Activated B cell treated with CpG ODN at 0.5 μM for 24 hours (primary cell): Measurements from ENCODE around the gene PRB4. TPM values are rescaled to one million over a fixed set of nuclear protein-coding genes. Genes with fewer than 3 reads are reported as not detected.
"Not testable (repeated sequence)": the region's sequence is repeated elsewhere in the genome, so short reads cannot be mapped to it uniquely, and the experiment has no call there.

Experiments
- ATAC-seq: fragments of 200-7000 bp; cut with Tn5 transposase; one replicate; pipeline ENCODE4 v1.10.0; 2021; ENCODE audit warnings: low read depth, mild to moderate bottlenecking, moderate library complexity
- CTCF ChIA-PET: fragments of 350-600 bp; sonication (Branson Sonifier 250); formaldehyde crosslinking; loops from one replicate; lab custom pipeline; 2021; ENCODE audit warnings: antibody characterized with exemption; lab: Charles Lee
- POLR2A ChIA-PET: fragments of 350-600 bp; sonication (Branson Sonifier 250); formaldehyde crosslinking; loops from one replicate; lab custom pipeline; 2021; ENCODE audit warnings: antibody characterized with exemption; lab: Charles Lee
- DNase-seq: peaks from one replicate; pipeline ENCODE4 v3.0.0; 2022
- H3K27ac Mint-ChIP-seq: one replicate; pipeline ENCODE4 v1.8.0; 2020; ENCODE audit warnings: mixed read lengths
- H3K27me3 Mint-ChIP-seq: one replicate; pipeline ENCODE4 v1.8.0; 2021; ENCODE audit warnings: mixed read lengths
- H3K36me3 Mint-ChIP-seq: one replicate; pipeline ENCODE4 v1.8.0; 2021; ENCODE audit warnings: low read depth, mixed read lengths
- H3K4me1 Mint-ChIP-seq: one replicate; pipeline ENCODE4 v1.8.0; 2021; ENCODE audit warnings: mixed read lengths
- H3K4me3 Mint-ChIP-seq: one replicate; pipeline ENCODE4 v1.8.0; 2020; ENCODE audit warnings: mild to moderate bottlenecking, mixed read lengths
- H3K9me3 Mint-ChIP-seq: one replicate; pipeline ENCODE4 v1.8.0; 2020; ENCODE audit warnings: mixed read lengths
- CTCF ChIP-seq: fragments of 200-600 bp; IDR thresholded peaks from one replicate; pipeline ENCODE4 v1.8.0; 2022; ENCODE audit warnings: antibody characterized with exemption, mild to moderate bottlenecking
- intact Hi-C: fragments of 100-400 bp; cut with micrococcal nuclease; formaldehyde crosslinking; loops from one replicate; pipeline ENCODE4 v1.15.1; 2024
- total RNA-seq: library from RNA; stranded (reverse); gene quantifications from 2 replicates; pipeline ENCODE4 v1.2.3, GENCODE V29; 2022

The PRB4 gene
- total RNA-seq: not detected in 2 replicates

GRCh38 chr12:11310336-11310735 is at the start of gene PRB4:
TSS of gene PRB4 (minus strand) at chr12:11310436. CDS start at chr12:11310398, 38 bp downstream.
- no peaks in the 10 kb centered on the region for H3K36me3 Mint-ChIP-seq
- H3K27ac Mint-ChIP-seq: no peak within 1 kb of the TSS
- H3K9me3 Mint-ChIP-seq: peaks cover 3% of the 10 kb centered on the region
- intact Hi-C loops: no loop called here
- H3K4me3 Mint-ChIP-seq: no peak within 1 kb of the TSS
- H3K27me3 Mint-ChIP-seq: no peaks in the 10 kb centered on the region
- ATAC-seq (no peak), DNase-seq (no peak)
- POLR2A ChIA-PET: no interaction called here
- CTCF ChIA-PET: no interaction called here
- TF ChIP-seq CTCF: no peak
- H3K4me1 Mint-ChIP-seq: no peaks in the 10 kb centered on the region

GRCh38 chr12:11351736-11352135 is 41.5 kb upstream of the PRB4 start:
- intact Hi-C loops, POLR2A ChIA-PET: not testable (repeated sequence)

GRCh38 chr12:11348439-11348838 is 38.2 kb upstream of the PRB4 start:
- ChIA-PET POLR2A (no interaction called here), CTCF (no interaction called here)
- no peak for TF ChIP-seq CTCF
- intact Hi-C loops: no loop called here
- no peak for DNase-seq
- ATAC-seq: no peak
- Mint-ChIP-seq H3K4me3 (no peak overlapping the region), H3K4me1 (no peaks in the 10 kb centered on the region), H3K36me3 (no peaks in the 10 kb centered on the region), H3K27me3 (no peaks in the 10 kb centered on the region), H3K9me3 (peaks cover 5% of the 10 kb centered on the region), H3K27ac (no peak overlapping the region)

More at GRCh38 chr12:11351736-11352135, 41.5 kb upstream of the PRB4 start:
- H3K9me3 Mint-ChIP-seq, H3K4me1 Mint-ChIP-seq, DNase-seq, H3K4me3 Mint-ChIP-seq, ATAC-seq, H3K27ac Mint-ChIP-seq, H3K27me3 Mint-ChIP-seq, H3K36me3 Mint-ChIP-seq, CTCF ChIA-PET: not testable (repeated sequence)

- no peak for TF ChIP-seq CTCF
- ChIA-PET POLR2A (no interaction called here), CTCF (no interaction called here)
- no peaks in the 10 kb centered on the region for H3K36me3 Mint-ChIP-seq
- H3K4me3 Mint-ChIP-seq: no peak overlapping the region
- ATAC-seq: no peak
- no peak for DNase-seq
- intact Hi-C loops: no loop called here
- H3K27ac Mint-ChIP-seq: no peak overlapping the region
- no peaks in the 10 kb centered on the region for H3K27me3 Mint-ChIP-seq
- H3K9me3 Mint-ChIP-seq: peaks cover 5% of the 10 kb centered on the region
- no peaks in the 10 kb centered on the region for H3K4me1 Mint-ChIP-seq
Observed at GRCh38 chr12:11347810-11348209, 37.6 kb upstream of the PRB4 start.

- H3K4me3 Mint-ChIP-seq: no peak overlapping the region
- ChIA-PET CTCF (no interaction called here), POLR2A (no interaction called here)
- TF ChIP-seq CTCF: no peak
- H3K27ac Mint-ChIP-seq: no peak overlapping the region
- H3K4me1 Mint-ChIP-seq: no peaks in the 10 kb centered on the region
- no peaks in the 10 kb centered on the region for H3K27me3 Mint-ChIP-seq
- no peak for ATAC-seq
- intact Hi-C loops: no loop called here
- no peaks in the 10 kb centered on the region for H3K36me3 Mint-ChIP-seq
- peaks cover 4% of the 10 kb centered on the region for H3K9me3 Mint-ChIP-seq
- no peak for DNase-seq
Observed at GRCh38 chr12:11344500-11344899, 34.3 kb upstream of the PRB4 start.

GRCh38 chr12:11324426-11324825 is 14.2 kb upstream of the PRB4 start:
- no peak for TF ChIP-seq CTCF
- no peak for ATAC-seq
- Mint-ChIP-seq H3K4me1 (no peaks in the 10 kb centered on the region), H3K27me3 (no peaks in the 10 kb centered on the region), H3K4me3 (no peak overlapping the region), H3K9me3 (no peaks in the 10 kb centered on the region), H3K36me3 (no peaks in the 10 kb centered on the region), H3K27ac (no peak overlapping the region)
- intact Hi-C loops: no loop called here
- CTCF ChIA-PET: no interaction called here
- no peak for DNase-seq
- POLR2A ChIA-PET: no interaction called here
